IMR-90 (cell line): ENCODE measurements around the gene ATP11A. TPM values are rescaled to one million over a fixed set of nuclear protein-coding genes. Genes with fewer than 3 reads are reported as not detected.

Experiments
- ATAC-seq: fragments of 200-7000 bp; cut with Tn5 transposase; 2 replicates; pipeline ENCODE4 v1.9.1; 2020; ENCODE audit warnings: low read depth, mild to moderate bottlenecking, moderate library complexity
- BruUV-seq: library from RNA; stranded (reverse); fragments of 400-500 nt; replicated peaks from 2 replicates; lab custom pipeline; 2021; lab: Mats Ljungman, UMichigan
- CTCF ChIA-PET: fragments of 300-600 bp; formaldehyde crosslinking; extraction: SDS; loops from one replicate; lab custom pipeline; 2021; ENCODE audit warnings: antibody characterized with exemption; lab: Yijun Ruan, JAX
- POLR2A ChIA-PET: fragments of 300-600 bp; sonication (Branson Sonifier 250); formaldehyde crosslinking; loops from one replicate; lab custom pipeline; 2022; ENCODE audit warnings: antibody characterized with exemption; ENCODE audit not compliant: unreplicated experiment; lab: Charles Lee
- DNase-seq: peaks from one replicate; pipeline ENCODE4 v3.0.0; 2013
- H2AFZ ChIP-seq: replicated peaks from 2 replicates; pipeline ENCODE3; 2013; ENCODE audit warnings: low read length, mild to moderate bottlenecking; ENCODE audit not compliant: poor library complexity
- H2AK5ac ChIP-seq: 2 replicates; pipeline ENCODE4 v1.6.1; 2013; ENCODE audit warnings: low read depth, low read length, inconsistent platforms
- H2AK9ac ChIP-seq: replicated peaks from 2 replicates; pipeline ENCODE3; 2013; ENCODE audit warnings: mild to moderate bottlenecking, low read depth, low read length, moderate library complexity; ENCODE audit not compliant: poor library complexity
- H2BK120ac ChIP-seq: 2 replicates; pipeline ENCODE4 v1.6.1; 2013; ENCODE audit warnings: low read depth, low read length, inconsistent platforms
- H2BK15ac ChIP-seq: 3 replicates; pipeline ENCODE4 v1.6.1; 2013; ENCODE audit warnings: low read depth, low read length, inconsistent platforms
- H2BK20ac ChIP-seq: 2 replicates; pipeline ENCODE4 v1.6.1; 2013; ENCODE audit warnings: low read depth, mild to moderate bottlenecking, inconsistent platforms, low read length, moderate library complexity
- H2BK5ac ChIP-seq: 2 replicates; pipeline ENCODE4 v1.6.1; 2013; ENCODE audit warnings: mild to moderate bottlenecking, low read depth, low read length, inconsistent platforms; ENCODE audit not compliant: poor library complexity, severe bottlenecking
- H3K14ac ChIP-seq: replicated peaks from 2 replicates; pipeline ENCODE4 v1.6.1; 2013; ENCODE audit warnings: low read depth, low read length, inconsistent platforms
- H3K18ac ChIP-seq: 2 replicates; pipeline ENCODE4 v1.6.1; 2013; ENCODE audit warnings: low read depth, low read length, control low read depth
- H3K23ac ChIP-seq: 2 replicates; pipeline ENCODE4 v1.6.1; 2013; ENCODE audit warnings: low read depth, low read length, inconsistent platforms
- H3K27ac ChIP-seq: 2 replicates; pipeline ENCODE4 v1.5.1; 2013; ENCODE audit warnings: mild to moderate bottlenecking, control low read depth, low read length; ENCODE audit not compliant: insufficient read depth
- H3K27me3 ChIP-seq: 2 replicates; pipeline ENCODE4 v1.6.1; 2013; ENCODE audit warnings: low read length; ENCODE audit not compliant: control insufficient read depth, insufficient read depth
- H3K36me3 ChIP-seq: 2 replicates; pipeline ENCODE4 v1.6.1; 2013; ENCODE audit warnings: low read length, mixed read lengths; ENCODE audit not compliant: control insufficient read depth, insufficient read depth
- H3K4ac ChIP-seq: 2 replicates; pipeline ENCODE4 v1.6.1; 2013; ENCODE audit warnings: low read depth, low read length, inconsistent platforms
- H3K4me1 ChIP-seq: 2 replicates; pipeline ENCODE4 v1.6.1; 2013; ENCODE audit warnings: low read length, mixed read lengths; ENCODE audit not compliant: control insufficient read depth, insufficient read depth
- H3K4me2 ChIP-seq: 2 replicates; pipeline ENCODE4 v1.6.1; 2013; ENCODE audit warnings: low read depth, mild to moderate bottlenecking, control low read depth, low read length, moderate library complexity
- H3K4me3 ChIP-seq: 2 replicates; pipeline ENCODE4 v1.5.1; 2013; ENCODE audit warnings: low read depth, mild to moderate bottlenecking, control low read depth, low read length, moderate library complexity; ENCODE audit not compliant: insufficient read depth
- H3K56ac ChIP-seq: 2 replicates; pipeline ENCODE4 v1.6.1; 2013; ENCODE audit warnings: low read length, inconsistent platforms; ENCODE audit not compliant: insufficient read depth; ENCODE audit errors: extremely low read depth
- H3K79me1 ChIP-seq, 2 experiments: 2 replicates each; pipeline ENCODE4 v1.6.1; 2013; ENCODE audit warnings: low read length in 2 of 2, inconsistent platforms in 1 of 2, low read depth in 1 of 2
- H3K9ac ChIP-seq: 2 replicates; pipeline ENCODE4 v1.6.1; 2013; ENCODE audit warnings: low read depth, low read length, control low read depth
- H3K9me1 ChIP-seq: 2 replicates; pipeline ENCODE4 v1.6.1; 2013; ENCODE audit warnings: low read length, inconsistent platforms; ENCODE audit not compliant: insufficient read depth
- H3K9me3 ChIP-seq: 2 replicates; pipeline ENCODE4 v1.6.1; 2013; ENCODE audit warnings: low read length; ENCODE audit not compliant: control insufficient read depth, insufficient read depth
- H4K20me1 ChIP-seq: 2 replicates; pipeline ENCODE4 v1.6.1; 2013; ENCODE audit warnings: low read length, inconsistent platforms; ENCODE audit not compliant: insufficient read depth
- H4K5ac ChIP-seq: 2 replicates; pipeline ENCODE4 v1.6.1; 2013; ENCODE audit warnings: mild to moderate bottlenecking, low read depth, low read length, control low read depth
- H4K8ac ChIP-seq, 2 experiments: 2 replicates each; pipeline ENCODE4 v1.6.1; 2013; ENCODE audit warnings: low read depth in 2 of 2, low read length in 2 of 2, control low read depth in 1 of 2, inconsistent platforms in 1 of 2
- H4K91ac ChIP-seq: 2 replicates; pipeline ENCODE4 v1.6.1; 2013; ENCODE audit warnings: low read depth, low read length, inconsistent platforms; ENCODE audit not compliant: insufficient read depth
- BHLHE40 ChIP-seq: fragments of 150-350 bp; IDR thresholded peaks from 2 replicates; pipeline ENCODE4 v1.6.1; 2016; ENCODE audit warnings: mild to moderate bottlenecking, low read depth, low read length
- CEBPB ChIP-seq: IDR thresholded peaks from 2 replicates; pipeline ENCODE4 v1.6.1; 2012; ENCODE audit warnings: low read depth, low read length, improper control_type of control experiment
- CHD1 ChIP-seq: IDR thresholded peaks from 2 replicates; pipeline ENCODE4 v1.6.1; 2012; ENCODE audit warnings: low read depth, low read length, improper control_type of control experiment
- CTCF ChIP-seq: conservative IDR thresholded peaks from 2 replicates; pipeline ENCODE4 v1.5.1; 2012; ENCODE audit warnings: mild to moderate bottlenecking, low read depth, low read length, improper control_type of control experiment
- ELK1 ChIP-seq: fragments of 150-350 bp; IDR thresholded peaks from 2 replicates; pipeline ENCODE4 v1.6.1; 2016; ENCODE audit warnings: low read depth, mild to moderate bottlenecking, low read length, moderate library complexity, borderline replicate concordance
- FOS ChIP-seq: fragments of 150-350 bp; IDR thresholded peaks from 2 replicates; pipeline ENCODE4 v1.6.1; 2016; ENCODE audit warnings: low read depth, low read length
- MAFK ChIP-seq: IDR thresholded peaks from 2 replicates; pipeline ENCODE4 v1.6.1; 2012; ENCODE audit warnings: low read depth, low read length, improper control_type of control experiment
- MAZ ChIP-seq: IDR thresholded peaks from 2 replicates; pipeline ENCODE4 v1.6.1; 2012; ENCODE audit warnings: low read depth, mild to moderate bottlenecking, low read length, improper control_type of control experiment, moderate library complexity, borderline replicate concordance
- MXI1 ChIP-seq: IDR thresholded peaks from 2 replicates; pipeline ENCODE4 v1.6.1; 2012; ENCODE audit warnings: low read depth, mild to moderate bottlenecking, low read length, moderate library complexity, borderline replicate concordance
- NFE2L2 ChIP-seq: fragments of 150-350 bp; IDR thresholded peaks from 2 replicates; pipeline ENCODE4 v1.6.1; 2016; ENCODE audit warnings: low read depth, mild to moderate bottlenecking, low read length
- POLR2A ChIP-seq: IDR thresholded peaks from 2 replicates; pipeline ENCODE4 v1.6.1; 2012; ENCODE audit warnings: mild to moderate bottlenecking, low read depth, low read length
- RAD21 ChIP-seq: IDR thresholded peaks from 2 replicates; pipeline ENCODE4 v1.6.1; 2012; ENCODE audit warnings: low read length, improper control_type of control experiment
- RCOR1 ChIP-seq: IDR thresholded peaks from 2 replicates; pipeline ENCODE4 v1.6.1; 2012; ENCODE audit warnings: mild to moderate bottlenecking, low read length, improper control_type of control experiment; ENCODE audit not compliant: insufficient replicate concordance
- RFX5 ChIP-seq: IDR thresholded peaks from 2 replicates; pipeline ENCODE4 v1.8.0; 2012; ENCODE audit warnings: low read depth, mild to moderate bottlenecking, low read length, moderate library complexity
- SMC3 ChIP-seq: fragments of 150-350 bp; IDR thresholded peaks from 2 replicates; pipeline ENCODE4 v1.6.1; 2016; ENCODE audit warnings: low read depth, mild to moderate bottlenecking, antibody characterized with exemption, low read length, moderate library complexity
- USF2 ChIP-seq: fragments of 150-350 bp; IDR thresholded peaks from 2 replicates; pipeline ENCODE4 v1.6.1; 2017; ENCODE audit warnings: mild to moderate bottlenecking, antibody characterized with exemption, low read length, low read depth
- WGBS, 2 experiments: methylation state at CpG; one replicate each; pipeline versions ENCODE4 v1.1.5 to v1.1.7; 2013; ENCODE audit warnings: missing lambda C conversion rate in 2 of 2; ENCODE audit not compliant: insufficient read length in 1 of 2; ENCODE audit errors: extremely low coverage in 2 of 2; 5-methylcytosine and 5-hydroxymethylcytosine counted together
- dilution Hi-C: fragments of 300-500 bp; cut with HindIII; formaldehyde crosslinking; loops from one replicate; pipeline ENCODE4 v1.14.3; 2018; ENCODE audit warnings: low sequenced_read_pairs; ENCODE audit not compliant: unreplicated experiment
- in situ Hi-C: fragments of 300-500 bp; cut with MboI; formaldehyde crosslinking; loops from 3 replicates; pipeline ENCODE4 v1.14.3; 2019; ENCODE audit warnings: low sequenced_read_pairs, inconsistent platforms, mixed read lengths
- intact Hi-C: fragments of 100-400 bp; cut with micrococcal nuclease; formaldehyde crosslinking; loops from 2 replicates; pipeline ENCODE4 v1.10.0; 2022
- polyA plus RNA-seq, 3 experiments: library from polyadenylated mRNA; depleted of rRNA; stranded (reverse); fragments of >200 nt; gene quantifications; 2 replicates each; pipeline ENCODE4 v1.2.3, GENCODE V29; 2012; ENCODE audit warnings: low replicate concordance in 1 of 3
- total RNA-seq: library from RNA; depleted of rRNA; stranded (reverse); fragments of >200 nt; gene quantifications from 2 replicates; pipeline ENCODE4 v1.2.3, GENCODE V29; 2012

ATP11A gene
- total and polyA plus RNA-seq, 2 of the 4 experiments (the other 2 are of a cell fraction): 8.4 to 12.0 TPM

- Histone ChIP-seq H3K9ac (no peak overlapping the region), H3K9me1 (no peaks in the 10 kb centered on the region; the same call in 1 of the 2 replicates), H3K56ac (no peak overlapping the region), H4K91ac (no peak overlapping the region), H4K20me1 (peaks cover 19% of the 10 kb centered on the region), H3K9me3 (no peaks in the 10 kb centered on the region), H3K27ac (no peak overlapping the region), H3K4me3 (no peak overlapping the region), H2AFZ (no peak overlapping the region), H3K14ac (no peak overlapping the region), H2AK5ac (no peak overlapping the region), H2BK15ac (no peak overlapping the region), H3K27me3 (no peaks in the 10 kb centered on the region), H3K23ac (no peak overlapping the region), H4K8ac (no peak overlapping the region), H3K79me1 (peaks cover 7 to 8% of the 10 kb centered on the region in 2 experiments; a peak in 3 of 4 replicates), H4K5ac (no peak overlapping the region), H2BK120ac (no peak overlapping the region), H3K4me1 (peaks cover 2% of the 10 kb centered on the region; the same call in 1 of the 2 replicates), H3K4me2 (no peak overlapping the region), H3K36me3 (no peaks in the 10 kb centered on the region; the same call in none of the 2 replicates), H2BK5ac (no peak overlapping the region), H2BK20ac (no peak overlapping the region), H2AK9ac (no peak overlapping the region), H3K4ac (no peak overlapping the region), H3K18ac (no peak overlapping the region)
- dilution Hi-C loops (no loop called here), in situ Hi-C loops (no loop called here), intact Hi-C loops (no loop called here)
- ChIA-PET CTCF (no interaction called here), POLR2A (no interaction called here)
- ATAC-seq (no peak), DNase-seq (no peak)
- TF ChIP-seq FOS (no peak), POLR2A (no peak), MAZ (no peak), RAD21 (no peak), CTCF (no peak), RFX5 (no peak), USF2 (no peak), ELK1 (no peak), RCOR1 (no peak), MXI1 (no peak), NFE2L2 (no peak), MAFK (no peak), CHD1 (no peak), CEBPB (no peak), SMC3 (no peak), BHLHE40 (no peak)
- 80% methylated on average over 1 of the region's 7 CpGs; no CpG with 5 or more reads in 1 of the 2 experiments for WGBS, 2 experiments
- BruUV-seq: no TSS peak
Measured at GRCh38 chr13:112751617-112752016, 61.8 kb downstream of the ATP11A start.
